Prostate gland (tissue), 2 donors: Measurements from ENCODE around the gene CDHR2. TPM values are rescaled to one million over a fixed set of nuclear protein-coding genes. Genes with fewer than 3 reads are reported as not detected.
A peak's percentile ranks its signal among the peaks of the same experiment; 100 is the strongest.
"Not testable (repeated sequence)": the region's sequence is repeated elsewhere in the genome, so short reads cannot be mapped to it uniquely, and the experiment has no call there.

Experiments used
- DNase-seq: peaks from one replicate; pipeline ENCODE4 v3.0.0-alpha.2; 2019; ENCODE audit warnings: low spot score
- H3K27ac ChIP-seq, 2 donors: fragments of 200-600 bp; sonication (generic); 2 replicates each; pipeline ENCODE4 v1.5.1; 2017 to 2019
- H3K27me3 ChIP-seq: fragments of 200-600 bp; sonication (generic); replicated peaks from 2 replicates; pipeline ENCODE4 v1.5.1; 2019; ENCODE audit not compliant: insufficient read depth
- H3K36me3 ChIP-seq, 2 donors: fragments of 200-600 bp; sonication (generic); 1 replicate in 1 of 2; 2 replicates in 1 of 2; pipeline versions ENCODE4 v1.5.1 to v1.8.1; 2017 to 2019
- H3K4me1 ChIP-seq: fragments of 200-600 bp; sonication (generic); replicated peaks from 2 replicates; pipeline ENCODE4 v1.5.1; 2019
- H3K4me3 ChIP-seq, 2 donors: fragments of 200-600 bp; sonication (generic); 2 replicates each; pipeline ENCODE4 v1.5.1; 2017 to 2019
- H3K9me3 ChIP-seq: fragments of 200-600 bp; sonication (generic); 2 replicates; pipeline ENCODE4 v1.5.1; 2017
- POLR2A ChIP-seq: fragments of 450-650 bp; IDR thresholded peaks from one replicate; pipeline ENCODE4 v1.6.1; 2016; ENCODE audit warnings: antibody characterized with exemption, mild to moderate bottlenecking
- POLR2AphosphoS5 ChIP-seq: sonication (generic); formaldehyde crosslinking; IDR thresholded peaks from one replicate; pipeline ENCODE4 v1.6.1; 2017; ENCODE audit warnings: antibody characterized with exemption
- WGBS: methylation state at CpG from one replicate; pipeline ENCODE4 v1.1.5; 2018; 5-methylcytosine and 5-hydroxymethylcytosine counted together
- intact Hi-C: fragments of 100-400 bp; cut with DNase I; formaldehyde crosslinking; loops from one replicate; pipeline ENCODE4 v1.14.2; 2022
- total RNA-seq, 2 donors: library from RNA; depleted of rRNA; stranded (reverse); fragments of >200 nt; gene quantifications; one replicate each; pipeline ENCODE4 v1.1.0, GENCODE V29; 2016
- TF ChIP-seq, protein P1 (sequence below), 4 experiments: fragments of 200-600 bp in 2 of 4; fragments of 450-650 bp in 2 of 4; sonication (generic) in 2 of 4; IDR thresholded peaks; 1 replicate in 3 of 4; 2 replicates in 1 of 4; pipeline ENCODE4 v1.5.1; 2016 to 2019; ENCODE audit warnings: antibody characterized with exemption in 4 of 4, mild to moderate bottlenecking in 2 of 4, moderate library complexity in 2 of 4

The CDHR2 gene
- total RNA-seq, 2 donors from 2014 or later, result 1.1 TPM; not detected in 1

DNA sequence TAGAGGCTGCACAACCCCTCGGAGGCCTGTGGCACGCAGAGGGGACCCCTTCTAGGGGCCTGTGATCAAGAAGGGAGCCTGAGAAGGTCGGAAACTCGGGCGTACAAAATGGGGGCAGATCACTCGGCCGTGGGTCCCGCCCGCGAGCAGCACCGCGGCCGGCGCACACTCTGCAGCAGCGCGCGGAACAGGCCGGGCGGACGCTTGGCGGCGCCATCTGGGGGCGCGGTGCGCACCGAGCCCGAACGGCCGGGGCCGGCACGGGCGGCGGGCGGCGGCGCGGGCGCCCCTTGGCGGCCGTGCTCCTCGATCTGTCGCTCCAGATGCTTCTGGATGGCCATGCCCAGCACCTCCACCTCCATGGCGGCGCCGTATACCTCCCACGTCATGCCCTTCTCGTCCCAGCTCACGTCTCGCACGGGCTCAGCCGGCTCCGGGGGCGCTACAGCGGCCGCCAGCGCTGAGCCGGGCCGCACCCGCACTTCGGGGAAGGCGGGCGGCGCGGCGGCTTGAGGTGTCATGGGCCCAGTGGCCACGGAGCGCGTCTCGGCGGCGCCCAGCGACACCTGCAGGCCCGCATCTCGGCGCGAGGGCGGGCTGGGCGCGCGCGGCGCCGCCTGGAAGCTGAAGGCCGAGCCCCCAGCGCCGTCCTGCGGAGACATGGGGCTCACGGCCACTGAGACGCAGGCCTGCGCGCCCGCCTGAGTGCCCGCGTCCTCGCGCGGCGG, 47.7 kb downstream of the CDHR2 start:
- H3K27me3 ChIP-seq, result no peaks in the 10 kb centered on the region
- DNase-seq, result peak; percentile 15
- H3K27ac ChIP-seq, result no peak overlapping the region
- no peak for TF ChIP-seq POLR2A
- TF ChIP-seq, protein P1, sequence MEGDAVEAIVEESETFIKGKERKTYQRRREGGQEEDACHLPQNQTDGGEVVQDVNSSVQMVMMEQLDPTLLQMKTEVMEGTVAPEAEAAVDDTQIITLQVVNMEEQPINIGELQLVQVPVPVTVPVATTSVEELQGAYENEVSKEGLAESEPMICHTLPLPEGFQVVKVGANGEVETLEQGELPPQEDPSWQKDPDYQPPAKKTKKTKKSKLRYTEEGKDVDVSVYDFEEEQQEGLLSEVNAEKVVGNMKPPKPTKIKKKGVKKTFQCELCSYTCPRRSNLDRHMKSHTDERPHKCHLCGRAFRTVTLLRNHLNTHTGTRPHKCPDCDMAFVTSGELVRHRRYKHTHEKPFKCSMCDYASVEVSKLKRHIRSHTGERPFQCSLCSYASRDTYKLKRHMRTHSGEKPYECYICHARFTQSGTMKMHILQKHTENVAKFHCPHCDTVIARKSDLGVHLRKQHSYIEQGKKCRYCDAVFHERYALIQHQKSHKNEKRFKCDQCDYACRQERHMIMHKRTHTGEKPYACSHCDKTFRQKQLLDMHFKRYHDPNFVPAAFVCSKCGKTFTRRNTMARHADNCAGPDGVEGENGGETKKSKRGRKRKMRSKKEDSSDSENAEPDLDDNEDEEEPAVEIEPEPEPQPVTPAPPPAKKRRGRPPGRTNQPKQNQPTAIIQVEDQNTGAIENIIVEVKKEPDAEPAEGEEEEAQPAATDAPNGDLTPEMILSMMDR (IDR thresholded peaks at IDR 0.05), result peak in 1 of 4 experiments; percentile 45
- no peak for TF ChIP-seq POLR2AphosphoS5
- WGBS, result 9% methylated on average over 35 of the region's 98 CpGs
- intact Hi-C loops, result no loop called here
- peak overlapping the region; percentile 14 to 27 for H3K4me3 ChIP-seq
- H3K4me1 ChIP-seq, result no peaks in the 10 kb centered on the region
- no peaks in the 10 kb centered on the region for H3K9me3 ChIP-seq
- no peaks in the 10 kb centered on the region for H3K36me3 ChIP-seq

DNA sequence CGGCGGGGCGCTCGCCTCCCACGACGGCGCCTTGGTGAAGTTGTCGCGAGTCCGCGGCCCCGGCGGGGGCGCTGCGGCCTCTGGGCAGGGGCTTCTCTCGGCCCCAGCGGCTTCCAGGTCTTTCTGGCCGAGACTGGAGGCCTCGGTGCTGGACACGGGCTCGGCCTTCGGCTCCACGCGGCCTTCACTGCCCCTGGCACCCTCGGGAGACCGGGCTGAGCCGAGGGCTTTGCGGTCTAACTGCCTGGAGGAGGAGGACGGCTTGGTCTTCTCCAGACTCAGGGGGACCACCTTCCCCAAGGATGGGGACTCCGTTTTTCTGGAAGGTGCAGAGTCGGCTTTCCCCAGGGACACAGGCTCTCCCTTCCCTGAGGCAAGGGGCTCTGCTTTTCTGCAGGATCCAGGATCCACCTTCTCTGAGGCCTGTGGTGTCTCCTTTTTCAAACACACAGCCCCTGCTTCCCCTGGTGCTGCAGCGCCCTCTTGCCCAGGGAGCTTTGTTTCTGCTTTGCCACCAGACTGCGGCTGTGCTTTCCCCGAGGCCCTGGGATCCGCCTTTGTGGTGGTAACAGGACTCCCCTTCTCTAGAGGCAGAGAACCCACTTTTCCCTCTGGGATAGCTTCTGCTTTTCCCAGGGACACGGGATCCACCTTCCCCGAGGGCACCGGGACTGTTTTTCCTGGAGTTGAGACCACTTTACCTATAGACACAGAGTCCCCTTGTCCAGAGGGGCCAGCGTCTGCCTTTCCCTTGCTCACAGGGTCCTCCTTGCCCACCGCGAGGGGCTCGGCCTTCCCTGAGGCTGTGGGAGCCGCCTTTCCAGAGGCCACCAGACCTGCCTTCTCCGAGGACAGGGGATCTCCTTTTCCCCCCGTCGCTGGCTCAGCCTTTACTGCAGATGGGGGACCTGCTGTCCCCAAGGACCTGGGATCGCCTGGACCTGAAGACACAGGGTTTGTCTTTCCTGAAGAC, 48.6 kb downstream of the CDHR2 start:
- intact Hi-C loops, result no loop called here
- 80% methylated on average over 26 of the region's 47 CpGs for WGBS
- Histone ChIP-seq H3K27ac (no peak overlapping the region), H3K9me3 (no peaks in the 10 kb centered on the region), H3K4me1 (no peaks in the 10 kb centered on the region), H3K4me3 (peak overlapping the region in 1 of 2 donors; percentile 27), H3K36me3 (no peaks in the 10 kb centered on the region), H3K27me3 (no peaks in the 10 kb centered on the region)
- DNase-seq, result no peak
- TF ChIP-seq POLR2A, result no peak
- TF ChIP-seq, protein P1 (IDR thresholded peaks at IDR 0.05), result no peak
- no peak for TF ChIP-seq POLR2AphosphoS5

DNA sequence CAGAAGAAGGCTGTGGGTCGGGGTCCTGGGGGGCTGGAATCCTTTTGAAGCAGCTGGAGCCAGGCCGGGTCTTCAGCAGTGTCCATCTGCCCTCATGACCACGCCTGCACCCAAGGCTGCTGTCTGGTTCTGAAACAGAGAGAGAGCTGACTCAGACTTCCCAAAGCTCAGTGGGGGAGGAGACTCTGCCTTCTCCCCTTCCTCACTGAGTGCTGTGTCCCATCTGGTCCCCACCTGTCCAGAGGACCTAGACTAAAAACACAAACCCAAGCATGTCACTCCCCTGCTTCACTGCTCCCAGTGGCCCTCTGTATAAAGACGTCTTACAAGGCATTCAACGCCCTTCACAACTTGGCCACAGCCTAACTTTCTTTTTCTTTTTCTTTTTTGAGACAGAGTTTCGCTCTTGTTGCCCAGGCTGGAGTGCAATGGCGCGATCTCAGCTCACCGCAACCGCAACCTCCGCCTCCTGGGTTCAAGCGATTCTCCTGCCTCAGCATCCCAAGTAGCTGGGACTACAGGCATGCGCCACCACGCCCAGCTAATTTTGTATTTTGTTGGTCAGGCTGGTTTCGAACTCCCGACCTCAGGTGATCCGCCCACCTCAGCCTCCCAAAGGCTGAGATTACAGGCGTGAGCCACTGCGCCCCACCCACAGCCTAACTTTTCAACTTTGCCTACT, 50.7 kb downstream of the CDHR2 start:
- DNase-seq, intact Hi-C loops, H3K36me3 ChIP-seq, H3K27ac ChIP-seq, H3K4me3 ChIP-seq, H3K9me3 ChIP-seq, H3K27me3 ChIP-seq, H3K4me1 ChIP-seq: not testable (repeated sequence)
- 91% methylated on average over 19 of the region's 19 CpGs for WGBS

DNA sequence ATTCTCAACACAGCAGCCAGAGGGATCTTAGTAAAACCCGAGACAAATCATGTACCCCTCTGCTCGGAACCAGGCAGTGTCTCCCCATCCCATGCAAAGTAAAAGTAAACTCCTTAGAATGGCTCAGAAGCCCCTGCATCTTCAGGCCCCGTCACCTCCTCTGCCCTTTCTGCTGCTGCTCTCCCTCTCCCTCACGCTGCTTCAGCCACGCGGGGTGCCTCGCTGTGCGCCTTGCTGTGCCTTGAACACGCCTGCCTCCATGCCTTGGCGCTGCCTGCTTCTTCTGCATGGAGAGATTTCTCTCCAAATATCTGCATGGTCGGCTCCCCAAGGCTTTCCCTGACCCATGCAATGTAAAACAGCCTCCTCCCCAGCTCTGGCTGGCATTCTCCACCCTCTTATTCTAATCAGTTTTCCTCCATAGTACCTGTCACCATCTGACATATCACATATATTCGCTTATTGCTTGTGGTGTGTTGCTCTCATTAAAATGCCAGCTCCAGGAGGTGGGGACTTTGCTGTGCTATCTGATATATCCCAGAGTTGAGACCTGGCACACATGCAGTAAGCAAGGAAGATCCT, 52.9 kb downstream of the CDHR2 start:
- DNase-seq, result no peak
- Histone ChIP-seq H3K36me3 (no peaks in the 10 kb centered on the region), H3K4me3 (no peak overlapping the region), H3K27ac (no peak overlapping the region), H3K27me3 (no peaks in the 10 kb centered on the region), H3K4me1 (no peaks in the 10 kb centered on the region), H3K9me3 (no peaks in the 10 kb centered on the region)
- WGBS, result 68% methylated on average over 12 of the region's 12 CpGs
- intact Hi-C loops, result no loop called here
- no peak for TF ChIP-seq POLR2AphosphoS5
- TF ChIP-seq, protein P1 (IDR thresholded peaks at IDR 0.05), result no peak
- TF ChIP-seq POLR2A, result no peak

DNA sequence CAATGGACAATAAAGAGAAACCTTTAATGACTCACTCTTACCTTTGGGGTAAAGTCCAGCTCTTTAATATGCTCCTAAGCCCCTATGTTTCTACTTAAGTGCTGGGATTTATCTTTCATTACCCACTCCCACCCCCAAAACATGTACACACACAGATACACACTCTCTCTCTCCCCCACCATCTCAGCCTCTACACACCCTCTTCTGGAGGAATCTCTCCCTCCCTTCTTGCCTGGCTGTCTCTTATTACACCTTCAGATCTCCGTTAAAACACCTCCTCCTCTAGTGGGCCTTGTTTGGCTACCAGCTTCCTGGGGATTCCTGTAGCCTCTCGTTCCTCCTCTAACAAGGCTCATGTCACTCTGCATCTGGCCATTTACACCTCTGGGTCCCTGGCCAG, 53.9 kb downstream of the CDHR2 start:
- no peak for DNase-seq
- Histone ChIP-seq H3K4me3 (no peak overlapping the region), H3K27ac (no peak overlapping the region), H3K36me3 (no peaks in the 10 kb centered on the region), H3K4me1 (no peaks in the 10 kb centered on the region), H3K27me3 (no peaks in the 10 kb centered on the region), H3K9me3 (no peaks in the 10 kb centered on the region)
- WGBS, result 14% methylated on average over 2 of the region's 2 CpGs
- TF ChIP-seq POLR2AphosphoS5 (no peak), POLR2A (no peak)
- TF ChIP-seq, protein P1 (IDR thresholded peaks at IDR 0.05), result no peak
- intact Hi-C loops, result no loop called here
